ENCODE data around the gene HDAC9. TPM values are rescaled to one million over a fixed set of nuclear protein-coding genes. Genes with fewer than 3 reads are reported as not detected.

The HDAC9 gene
- total and polyA plus RNA-seq, 2 experiments from 2014 or later, result 3.7 to 9.4 TPM

DNA sequence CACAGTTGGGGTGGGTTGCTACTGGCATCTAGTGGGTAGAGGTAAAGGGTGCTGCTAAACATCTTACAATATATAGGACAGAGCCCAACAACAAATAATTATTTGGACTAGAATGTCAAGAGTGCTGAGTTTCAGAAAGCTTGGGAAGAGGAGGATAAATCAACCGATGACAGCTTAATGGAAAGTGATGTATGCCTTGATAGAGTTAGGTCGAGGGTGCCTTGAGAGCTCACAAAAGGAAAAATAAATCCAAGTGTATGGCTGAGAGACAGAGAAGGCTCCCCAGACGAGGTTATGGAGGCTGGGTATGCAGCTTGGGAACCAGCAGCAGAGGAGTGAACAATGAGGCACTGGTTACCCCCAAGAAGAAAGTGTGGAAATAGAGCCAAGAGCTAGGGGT, 211.1 kb downstream of the HDAC9 start:
- Histone ChIP-seq H2AFZ (no peak overlapping the region), H3K4me1 (ENCODE audit: insufficient read depth) (no peaks in the 10 kb centered on the region), H3K36me3 (replicated peaks; ENCODE audit: insufficient read depth, low read depth) (no peaks in the 10 kb centered on the region), H3K9me3 (ENCODE audit: low read depth) (no peaks in the 10 kb centered on the region), H3K79me2 (no peaks in the 10 kb centered on the region), H3K4me3 (no peak overlapping the region), H3K27ac (no peak overlapping the region), H3K4me2 (no peak overlapping the region), H4K20me1 (ENCODE audit: insufficient read depth, poor library complexity, severe bottlenecking) (no peaks in the 10 kb centered on the region), H3K27me3 (no peaks in the 10 kb centered on the region), H3K9me2 (replicated peaks; ENCODE audit: insufficient read depth) (no peaks in the 10 kb centered on the region)
- no peak for DNase-seq (ENCODE audit: low spot score)
- 70% methylated on average over 3 of the region's 3 CpGs for WGBS (ENCODE audit: low lambda C conversion rate, missing lambda C conversion rate)
- TF ChIP-seq EZH2 (IDR thresholded peaks at IDR 0.05; ENCODE audit: borderline replicate concordance) (no peak), EZH2phosphoT487 (IDR thresholded peaks at IDR 0.05; ENCODE audit: low read depth, severe bottlenecking, unreplicated experiment) (no peak)
- TF ChIP-seq, protein P1, sequence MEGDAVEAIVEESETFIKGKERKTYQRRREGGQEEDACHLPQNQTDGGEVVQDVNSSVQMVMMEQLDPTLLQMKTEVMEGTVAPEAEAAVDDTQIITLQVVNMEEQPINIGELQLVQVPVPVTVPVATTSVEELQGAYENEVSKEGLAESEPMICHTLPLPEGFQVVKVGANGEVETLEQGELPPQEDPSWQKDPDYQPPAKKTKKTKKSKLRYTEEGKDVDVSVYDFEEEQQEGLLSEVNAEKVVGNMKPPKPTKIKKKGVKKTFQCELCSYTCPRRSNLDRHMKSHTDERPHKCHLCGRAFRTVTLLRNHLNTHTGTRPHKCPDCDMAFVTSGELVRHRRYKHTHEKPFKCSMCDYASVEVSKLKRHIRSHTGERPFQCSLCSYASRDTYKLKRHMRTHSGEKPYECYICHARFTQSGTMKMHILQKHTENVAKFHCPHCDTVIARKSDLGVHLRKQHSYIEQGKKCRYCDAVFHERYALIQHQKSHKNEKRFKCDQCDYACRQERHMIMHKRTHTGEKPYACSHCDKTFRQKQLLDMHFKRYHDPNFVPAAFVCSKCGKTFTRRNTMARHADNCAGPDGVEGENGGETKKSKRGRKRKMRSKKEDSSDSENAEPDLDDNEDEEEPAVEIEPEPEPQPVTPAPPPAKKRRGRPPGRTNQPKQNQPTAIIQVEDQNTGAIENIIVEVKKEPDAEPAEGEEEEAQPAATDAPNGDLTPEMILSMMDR (IDR thresholded peaks at IDR 0.05; ENCODE audit: poor library complexity), result no peak

DNA sequence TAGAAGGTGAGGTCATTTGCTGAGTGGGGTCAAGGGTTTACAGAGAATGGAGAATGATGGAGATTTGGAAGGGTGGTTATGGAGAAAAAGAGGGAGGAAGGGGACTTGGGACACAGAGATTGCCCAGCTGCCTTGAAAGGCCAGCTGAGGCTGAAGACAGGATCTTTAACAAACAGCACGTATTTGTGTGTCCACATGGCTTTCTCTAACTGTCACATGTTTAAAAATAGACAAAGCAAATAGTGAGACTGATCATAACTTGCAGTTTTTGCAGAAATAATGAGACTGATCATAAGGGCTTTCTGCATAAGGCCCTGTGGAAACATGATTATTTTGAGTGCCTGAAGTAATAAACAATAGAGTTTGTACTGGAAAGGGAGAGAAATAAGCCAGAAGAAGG, 212.7 kb downstream of the HDAC9 start:
- TF ChIP-seq, protein P1 (IDR thresholded peaks at IDR 0.05; ENCODE audit: poor library complexity), result no peak
- TF ChIP-seq EZH2phosphoT487 (IDR thresholded peaks at IDR 0.05; ENCODE audit: low read depth, severe bottlenecking, unreplicated experiment), result no peak
- TF ChIP-seq EZH2 (IDR thresholded peaks at IDR 0.05; ENCODE audit: borderline replicate concordance), result no peak
- no peaks in the 10 kb centered on the region for H3K79me2 ChIP-seq
- no peaks in the 10 kb centered on the region for H3K9me3 ChIP-seq (ENCODE audit: low read depth)
- no peak overlapping the region for H3K4me3 ChIP-seq
- no peak overlapping the region for H3K27ac ChIP-seq
- H3K27me3 ChIP-seq, result no peaks in the 10 kb centered on the region
- H3K4me2 ChIP-seq, result no peak overlapping the region
- no peak for DNase-seq (ENCODE audit: low spot score)
- WGBS (ENCODE audit: low lambda C conversion rate, missing lambda C conversion rate), result 77% methylated on average over 1 of the region's 1 CpG
- H2AFZ ChIP-seq, result no peak overlapping the region
- no peaks in the 10 kb centered on the region for H3K36me3 ChIP-seq (replicated peaks; ENCODE audit: insufficient read depth, low read depth)
- H4K20me1 ChIP-seq (ENCODE audit: insufficient read depth, poor library complexity, severe bottlenecking), result no peaks in the 10 kb centered on the region
- H3K9me2 ChIP-seq (replicated peaks; ENCODE audit: insufficient read depth), result no peaks in the 10 kb centered on the region
- no peaks in the 10 kb centered on the region for H3K4me1 ChIP-seq (ENCODE audit: insufficient read depth)

DNA sequence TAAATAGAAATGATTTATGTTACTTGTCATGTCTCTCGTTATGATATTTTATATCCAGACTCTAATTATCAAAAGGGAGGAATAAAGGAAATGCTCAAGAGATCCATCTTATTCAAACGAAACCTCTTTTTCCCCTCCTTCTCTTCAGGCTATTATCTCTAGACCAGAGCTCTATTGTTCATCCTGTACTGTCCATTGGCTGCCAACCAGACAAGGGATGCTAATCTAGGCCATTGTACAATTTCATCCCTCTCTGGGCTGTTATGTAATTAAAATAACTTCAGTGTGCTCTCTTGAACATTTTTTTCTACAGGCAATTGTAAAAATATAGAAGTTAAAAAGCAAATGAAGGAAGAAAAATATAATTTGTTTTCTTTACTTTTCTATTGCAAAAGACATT, 220.4 kb downstream of the HDAC9 start:
- H4K20me1 ChIP-seq (ENCODE audit: insufficient read depth, poor library complexity, severe bottlenecking), result no peaks in the 10 kb centered on the region
- no peaks in the 10 kb centered on the region for H3K36me3 ChIP-seq (replicated peaks; ENCODE audit: insufficient read depth, low read depth)
- H3K27ac ChIP-seq, result no peak overlapping the region
- DNase-seq (ENCODE audit: low spot score), result no peak
- H3K9me2 ChIP-seq (replicated peaks; ENCODE audit: insufficient read depth), result no peaks in the 10 kb centered on the region
- H3K4me1 ChIP-seq (ENCODE audit: insufficient read depth), result no peaks in the 10 kb centered on the region
- TF ChIP-seq EZH2 (IDR thresholded peaks at IDR 0.05; ENCODE audit: borderline replicate concordance), result no peak
- no peak for TF ChIP-seq EZH2phosphoT487 (IDR thresholded peaks at IDR 0.05; ENCODE audit: low read depth, severe bottlenecking, unreplicated experiment)
- TF ChIP-seq, protein P1 (IDR thresholded peaks at IDR 0.05; ENCODE audit: poor library complexity), result no peak
- no peak overlapping the region for H2AFZ ChIP-seq
- no peaks in the 10 kb centered on the region for H3K27me3 ChIP-seq
- 89% methylated on average over 2 of the region's 2 CpGs for WGBS (ENCODE audit: low lambda C conversion rate, missing lambda C conversion rate)
- H3K4me2 ChIP-seq, result no peak overlapping the region
- H3K4me3 ChIP-seq, result no peak overlapping the region
- no peaks in the 10 kb centered on the region for H3K79me2 ChIP-seq
- H3K9me3 ChIP-seq (ENCODE audit: low read depth), result no peaks in the 10 kb centered on the region

DNA sequence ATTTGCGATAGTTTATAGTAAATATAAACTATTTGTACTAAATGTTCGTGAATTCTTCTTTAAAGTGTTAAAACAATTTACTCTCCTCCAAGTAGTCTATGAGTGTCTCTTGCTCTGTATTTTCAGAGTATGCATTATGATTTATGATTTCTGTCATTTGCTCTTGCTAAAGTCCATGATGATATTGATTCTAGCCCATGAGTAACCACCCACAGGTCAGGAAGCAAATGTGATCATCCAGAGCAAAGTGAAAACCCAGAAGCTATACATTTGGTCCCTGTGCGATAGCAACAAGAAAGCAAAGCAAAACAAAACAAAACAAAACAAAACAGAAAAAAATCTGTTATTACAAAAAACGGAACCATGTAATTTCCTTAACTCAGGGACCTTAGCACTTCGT, 225.9 kb downstream of the HDAC9 start:
- no peak overlapping the region for H3K27ac ChIP-seq
- H3K4me1 ChIP-seq (ENCODE audit: insufficient read depth), result no peaks in the 10 kb centered on the region
- no peak overlapping the region for H2AFZ ChIP-seq
- no peak overlapping the region for H3K4me3 ChIP-seq
- 92% methylated on average over 5 of the region's 5 CpGs for WGBS (ENCODE audit: low lambda C conversion rate, missing lambda C conversion rate)
- H3K4me2 ChIP-seq, result no peak overlapping the region
- H3K9me2 ChIP-seq (replicated peaks; ENCODE audit: insufficient read depth), result no peaks in the 10 kb centered on the region
- H4K20me1 ChIP-seq (ENCODE audit: insufficient read depth, poor library complexity, severe bottlenecking), result no peaks in the 10 kb centered on the region
- no peaks in the 10 kb centered on the region for H3K79me2 ChIP-seq
- no peaks in the 10 kb centered on the region for H3K36me3 ChIP-seq (replicated peaks; ENCODE audit: insufficient read depth, low read depth)
- DNase-seq (ENCODE audit: low spot score), result no peak
- TF ChIP-seq, protein P1 (IDR thresholded peaks at IDR 0.05; ENCODE audit: poor library complexity), result no peak
- no peak for TF ChIP-seq EZH2 (IDR thresholded peaks at IDR 0.05; ENCODE audit: borderline replicate concordance)
- H3K27me3 ChIP-seq, result no peaks in the 10 kb centered on the region
- no peaks in the 10 kb centered on the region for H3K9me3 ChIP-seq (ENCODE audit: low read depth)

Data from hepatocyte (in vitro differentiated cells).